ENCODE results near the gene EEF2KMT. TPM values are rescaled to one million over a fixed set of nuclear protein-coding genes. Genes with fewer than 3 reads are reported as not detected.

EEF2KMT gene
- total RNA-seq, 1 experiment from 2014 or later, result 16.6 TPM

DNA sequence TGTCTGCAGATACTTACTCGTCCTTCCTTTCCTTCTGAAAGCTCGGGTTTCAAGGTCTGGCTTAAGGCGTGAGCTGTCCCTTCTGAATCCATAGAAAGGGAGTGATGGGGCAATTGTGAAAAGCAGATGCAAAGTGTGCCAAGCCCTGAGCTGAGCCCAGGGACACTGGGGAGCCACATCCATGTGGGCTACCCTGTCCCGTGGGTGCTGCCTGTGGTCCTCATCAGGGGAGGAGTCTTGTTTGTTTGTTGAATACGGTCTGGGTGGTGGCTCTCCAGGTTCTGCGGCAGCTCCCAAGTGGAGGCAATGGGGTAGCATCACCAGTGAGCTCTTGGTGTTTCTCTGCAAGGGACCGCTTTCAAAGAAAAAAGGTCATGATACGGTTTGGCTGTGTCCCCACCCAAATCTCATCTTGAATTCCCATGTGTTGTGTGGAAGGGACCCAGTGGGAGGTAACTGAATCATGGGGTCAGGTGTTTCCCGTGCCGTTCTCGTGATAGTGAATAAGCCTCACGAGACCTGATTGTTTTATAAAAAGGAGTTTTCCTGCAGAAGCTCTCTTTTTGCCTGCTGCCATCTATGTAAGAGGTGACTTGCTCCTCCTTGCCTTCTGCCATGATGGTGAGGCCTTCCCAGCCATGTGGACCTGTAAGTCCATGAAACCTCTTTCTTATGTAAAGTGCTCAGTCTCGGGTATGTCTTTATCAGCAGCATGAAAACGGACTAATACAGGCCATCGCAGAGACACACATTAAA, 27.0 kb downstream of the EEF2KMT start:
- DNase-seq, result no peak
- Histone ChIP-seq H4K20me1 (ENCODE audit: insufficient read depth, low read depth, low read length) (no peaks in the 10 kb centered on the region), H3K4me3 (ENCODE audit: low read length) (no peak overlapping the region), H3K79me2 (ENCODE audit: low read length) (peaks cover 26% of the 10 kb centered on the region), H3K27me3 (ENCODE audit: low read length) (no peaks in the 10 kb centered on the region), H2AFZ (ENCODE audit: low read length) (0 out of 2 replicates have a peak overlapping the region, but pooled peaks have one; percentile 70), H3K4me1 (ENCODE audit: low read length) (peaks cover 18% of the 10 kb centered on the region), H3K9ac (ENCODE audit: low read length) (no peak overlapping the region), H3K27ac (ENCODE audit: low read length) (no peak overlapping the region), H3K36me3 (ENCODE audit: insufficient read depth, low read length) (peaks cover 4% of the 10 kb centered on the region; the same call in 1 of the 2 replicates), H3K9me2 (replicated peaks; ENCODE audit: insufficient read depth, low read length) (no peaks in the 10 kb centered on the region), H3K4me2 (ENCODE audit: low read depth, low read length, poor library complexity, severe bottlenecking) (no peak overlapping the region), H3K9me3 (ENCODE audit: low read length) (no peaks in the 10 kb centered on the region)

DNA sequence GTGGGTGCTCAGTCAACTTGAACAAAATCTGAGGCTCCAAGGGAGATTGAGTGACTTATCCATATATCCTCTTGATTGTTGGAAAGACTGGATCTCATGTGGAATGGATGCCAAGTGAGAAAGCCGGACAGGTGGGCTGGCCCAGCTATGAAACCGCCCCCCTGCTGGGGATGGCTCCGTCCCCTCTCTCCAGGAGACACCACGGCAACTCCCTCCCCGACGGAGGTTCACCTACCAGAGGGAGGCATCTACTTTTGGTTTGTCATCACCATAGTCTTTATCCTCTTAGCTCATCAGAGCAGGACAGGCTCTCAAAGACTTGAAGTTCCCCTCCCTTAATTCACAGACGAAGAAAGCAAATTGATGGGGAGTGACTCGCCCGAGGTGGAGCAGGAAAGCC, 27.7 kb downstream of the EEF2KMT start:
- Histone ChIP-seq H3K79me2 (ENCODE audit: low read length) (peaks cover 26% of the 10 kb centered on the region), H3K9ac (ENCODE audit: low read length) (no peak overlapping the region), H3K36me3 (ENCODE audit: insufficient read depth, low read length) (no peaks in the 10 kb centered on the region), H3K9me2 (replicated peaks; ENCODE audit: insufficient read depth, low read length) (no peaks in the 10 kb centered on the region), H3K9me3 (ENCODE audit: low read length) (no peaks in the 10 kb centered on the region), H4K20me1 (ENCODE audit: insufficient read depth, low read depth, low read length) (no peaks in the 10 kb centered on the region), H3K4me3 (ENCODE audit: low read length) (no peak overlapping the region), H3K27me3 (ENCODE audit: low read length) (no peaks in the 10 kb centered on the region), H3K4me1 (ENCODE audit: low read length) (peaks cover 18% of the 10 kb centered on the region), H3K27ac (ENCODE audit: low read length) (no peak overlapping the region), H2AFZ (ENCODE audit: low read length) (no peak overlapping the region), H3K4me2 (ENCODE audit: low read depth, low read length, poor library complexity, severe bottlenecking) (no peak overlapping the region)
- no peak for DNase-seq

- Histone ChIP-seq H2AFZ (ENCODE audit: low read length) (no peak overlapping the region), H3K4me2 (ENCODE audit: low read depth, low read length, poor library complexity, severe bottlenecking) (no peak overlapping the region), H3K27ac (ENCODE audit: low read length) (no peak overlapping the region), H3K9ac (ENCODE audit: low read length) (no peak overlapping the region), H3K9me3 (ENCODE audit: low read length) (no peaks in the 10 kb centered on the region), H3K4me1 (ENCODE audit: low read length) (peaks cover 18% of the 10 kb centered on the region), H3K79me2 (ENCODE audit: low read length) (peaks cover 18% of the 10 kb centered on the region), H3K27me3 (ENCODE audit: low read length) (no peaks in the 10 kb centered on the region), H3K36me3 (ENCODE audit: insufficient read depth, low read length) (no peaks in the 10 kb centered on the region), H4K20me1 (ENCODE audit: insufficient read depth, low read depth, low read length) (no peaks in the 10 kb centered on the region), H3K9me2 (replicated peaks; ENCODE audit: insufficient read depth, low read length) (no peaks in the 10 kb centered on the region), H3K4me3 (ENCODE audit: low read length) (no peak overlapping the region)
- DNase-seq, result no peak
Measured at GRCh38 chr16:5069048-5069447, 28.5 kb downstream of the EEF2KMT start.

DNA sequence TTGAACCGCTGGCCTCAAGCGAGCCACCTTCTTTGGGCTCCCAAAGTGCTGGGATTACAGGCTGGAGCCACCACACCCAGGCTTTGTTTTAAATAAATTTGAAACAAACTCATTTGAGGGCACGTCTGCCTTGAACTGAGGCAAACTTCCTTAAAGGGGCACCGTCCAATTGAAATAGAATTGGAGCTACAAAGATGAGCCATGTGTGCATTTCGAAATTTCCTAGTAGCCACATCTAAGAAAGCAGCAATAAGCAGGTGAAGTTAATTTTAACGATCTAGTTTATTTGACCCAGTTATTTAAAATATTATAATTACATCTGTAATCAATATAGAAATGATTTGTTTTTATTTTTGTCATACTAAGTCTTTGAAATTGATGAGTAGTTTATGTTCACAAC, 31.1 kb downstream of the EEF2KMT start:
- H3K4me1 ChIP-seq (ENCODE audit: low read length), result peaks cover 11% of the 10 kb centered on the region
- no peak overlapping the region for H3K27ac ChIP-seq (ENCODE audit: low read length)
- H3K9me2 ChIP-seq (replicated peaks; ENCODE audit: insufficient read depth, low read length), result no peaks in the 10 kb centered on the region
- no peak overlapping the region for H3K4me3 ChIP-seq (ENCODE audit: low read length)
- no peaks in the 10 kb centered on the region for H3K79me2 ChIP-seq (ENCODE audit: low read length)
- H2AFZ ChIP-seq (ENCODE audit: low read length), result no peak overlapping the region
- H3K4me2 ChIP-seq (ENCODE audit: low read depth, low read length, poor library complexity, severe bottlenecking), result no peak overlapping the region
- no peaks in the 10 kb centered on the region for H3K27me3 ChIP-seq (ENCODE audit: low read length)
- no peak for DNase-seq
- H3K36me3 ChIP-seq (ENCODE audit: insufficient read depth, low read length), result no peaks in the 10 kb centered on the region
- no peaks in the 10 kb centered on the region for H3K9me3 ChIP-seq (ENCODE audit: low read length)
- H4K20me1 ChIP-seq (ENCODE audit: insufficient read depth, low read depth, low read length), result no peaks in the 10 kb centered on the region
- no peak overlapping the region for H3K9ac ChIP-seq (ENCODE audit: low read length)

DNA sequence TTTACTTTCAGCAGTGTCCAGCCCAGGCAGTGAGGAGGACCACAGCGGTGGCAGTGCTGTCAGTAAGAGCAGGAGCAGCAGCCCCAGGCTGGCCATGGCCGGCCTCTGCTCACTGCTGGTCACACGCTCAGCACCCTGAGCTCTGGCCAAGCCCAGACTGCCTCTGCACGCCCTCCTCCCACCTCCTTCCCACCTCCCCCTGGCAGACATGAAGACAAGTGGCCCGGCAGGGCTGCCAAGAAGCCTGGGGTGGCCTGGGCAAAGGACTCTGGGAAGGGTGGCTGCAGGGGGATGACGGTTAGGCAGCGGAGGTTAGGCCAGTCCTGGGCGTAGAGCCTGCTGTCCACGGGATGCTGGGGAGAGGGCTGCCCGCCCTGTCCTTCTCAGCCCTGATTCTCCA, 31.8 kb downstream of the EEF2KMT start, which contains the start of gene C16orf89:
Gene C16orf89, minus strand, starts transcription at position 144 of the 400 bp plus-strand sequence. Its CDS starts 48 bp downstream, at position 96.
- Histone ChIP-seq H3K9ac (ENCODE audit: low read length) (no peak within 1 kb of the TSS), H3K79me2 (ENCODE audit: low read length) (no peaks in the 10 kb centered on the region), H3K27me3 (ENCODE audit: low read length) (no peaks in the 10 kb centered on the region), H3K4me3 (ENCODE audit: low read length) (no peak within 1 kb of the TSS), H3K4me1 (ENCODE audit: low read length) (peaks cover 6% of the 10 kb centered on the region; the same call in 1 of the 2 replicates), H3K36me3 (ENCODE audit: insufficient read depth, low read length) (no peaks in the 10 kb centered on the region), H3K27ac (ENCODE audit: low read length) (no peak within 1 kb of the TSS), H2AFZ (ENCODE audit: low read length) (no peak within 1 kb of the TSS), H3K9me2 (replicated peaks; ENCODE audit: insufficient read depth, low read length) (no peaks in the 10 kb centered on the region), H3K4me2 (ENCODE audit: low read depth, low read length, poor library complexity, severe bottlenecking) (no peak within 1 kb of the TSS), H3K9me3 (ENCODE audit: low read length) (no peaks in the 10 kb centered on the region), H4K20me1 (ENCODE audit: insufficient read depth, low read depth, low read length) (no peaks in the 10 kb centered on the region)
- DNase-seq, result no peak

DNA sequence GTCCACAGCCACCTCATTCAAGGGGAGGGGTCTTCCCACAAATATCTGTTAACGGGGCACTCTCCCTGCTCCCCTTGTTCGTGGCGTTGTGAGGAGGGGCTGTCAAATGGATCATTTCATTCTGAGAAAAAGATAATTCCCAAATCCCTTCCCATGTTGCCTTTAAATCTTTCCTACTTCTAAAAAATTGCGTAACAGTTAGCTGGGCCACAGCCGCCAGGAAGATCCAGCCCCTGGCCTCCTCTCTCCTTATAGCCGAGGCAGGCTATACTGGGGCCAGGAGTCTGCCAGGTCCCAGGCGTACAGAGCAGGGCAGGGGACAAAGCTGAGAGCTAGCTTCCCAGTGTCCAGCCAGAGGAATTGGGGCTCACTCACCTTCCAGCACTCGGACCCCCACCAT, 32.3 kb downstream of the EEF2KMT start:
- no peak overlapping the region for H3K27ac ChIP-seq (ENCODE audit: low read length)
- no peak overlapping the region for H3K9ac ChIP-seq (ENCODE audit: low read length)
- no peak overlapping the region for H3K4me3 ChIP-seq (ENCODE audit: low read length)
- H2AFZ ChIP-seq (ENCODE audit: low read length), result no peak overlapping the region
- H3K79me2 ChIP-seq (ENCODE audit: low read length), result no peaks in the 10 kb centered on the region
- H3K4me2 ChIP-seq (ENCODE audit: low read depth, low read length, poor library complexity, severe bottlenecking), result no peak overlapping the region
- no peaks in the 10 kb centered on the region for H3K9me2 ChIP-seq (replicated peaks; ENCODE audit: insufficient read depth, low read length)
- H4K20me1 ChIP-seq (ENCODE audit: insufficient read depth, low read depth, low read length), result no peaks in the 10 kb centered on the region
- H3K27me3 ChIP-seq (ENCODE audit: low read length), result no peaks in the 10 kb centered on the region
- H3K36me3 ChIP-seq (ENCODE audit: insufficient read depth, low read length), result no peaks in the 10 kb centered on the region
- peaks cover 6% of the 10 kb centered on the region; the same call in 1 of the 2 replicates for H3K4me1 ChIP-seq (ENCODE audit: low read length)
- no peak for DNase-seq
- H3K9me3 ChIP-seq (ENCODE audit: low read length), result no peaks in the 10 kb centered on the region

- no peak overlapping the region for H3K9ac ChIP-seq (ENCODE audit: low read length)
- no peak overlapping the region for H3K4me3 ChIP-seq (ENCODE audit: low read length)
- H3K9me3 ChIP-seq (ENCODE audit: low read length), result no peaks in the 10 kb centered on the region
- H4K20me1 ChIP-seq (ENCODE audit: insufficient read depth, low read depth, low read length), result no peaks in the 10 kb centered on the region
- H3K4me1 ChIP-seq (ENCODE audit: low read length), result peaks cover 6% of the 10 kb centered on the region; the same call in 1 of the 2 replicates
- H3K79me2 ChIP-seq (ENCODE audit: low read length), result no peaks in the 10 kb centered on the region
- H2AFZ ChIP-seq (ENCODE audit: low read length), result no peak overlapping the region
- H3K27me3 ChIP-seq (ENCODE audit: low read length), result no peaks in the 10 kb centered on the region
- DNase-seq, result no peak
- no peak overlapping the region for H3K4me2 ChIP-seq (ENCODE audit: low read depth, low read length, poor library complexity, severe bottlenecking)
- no peaks in the 10 kb centered on the region for H3K36me3 ChIP-seq (ENCODE audit: insufficient read depth, low read length)
- H3K9me2 ChIP-seq (replicated peaks; ENCODE audit: insufficient read depth, low read length), result no peaks in the 10 kb centered on the region
- no peak overlapping the region for H3K27ac ChIP-seq (ENCODE audit: low read length)
Measured at GRCh38 chr16:5064915-5065314, 32.7 kb downstream of the EEF2KMT start.

DNA sequence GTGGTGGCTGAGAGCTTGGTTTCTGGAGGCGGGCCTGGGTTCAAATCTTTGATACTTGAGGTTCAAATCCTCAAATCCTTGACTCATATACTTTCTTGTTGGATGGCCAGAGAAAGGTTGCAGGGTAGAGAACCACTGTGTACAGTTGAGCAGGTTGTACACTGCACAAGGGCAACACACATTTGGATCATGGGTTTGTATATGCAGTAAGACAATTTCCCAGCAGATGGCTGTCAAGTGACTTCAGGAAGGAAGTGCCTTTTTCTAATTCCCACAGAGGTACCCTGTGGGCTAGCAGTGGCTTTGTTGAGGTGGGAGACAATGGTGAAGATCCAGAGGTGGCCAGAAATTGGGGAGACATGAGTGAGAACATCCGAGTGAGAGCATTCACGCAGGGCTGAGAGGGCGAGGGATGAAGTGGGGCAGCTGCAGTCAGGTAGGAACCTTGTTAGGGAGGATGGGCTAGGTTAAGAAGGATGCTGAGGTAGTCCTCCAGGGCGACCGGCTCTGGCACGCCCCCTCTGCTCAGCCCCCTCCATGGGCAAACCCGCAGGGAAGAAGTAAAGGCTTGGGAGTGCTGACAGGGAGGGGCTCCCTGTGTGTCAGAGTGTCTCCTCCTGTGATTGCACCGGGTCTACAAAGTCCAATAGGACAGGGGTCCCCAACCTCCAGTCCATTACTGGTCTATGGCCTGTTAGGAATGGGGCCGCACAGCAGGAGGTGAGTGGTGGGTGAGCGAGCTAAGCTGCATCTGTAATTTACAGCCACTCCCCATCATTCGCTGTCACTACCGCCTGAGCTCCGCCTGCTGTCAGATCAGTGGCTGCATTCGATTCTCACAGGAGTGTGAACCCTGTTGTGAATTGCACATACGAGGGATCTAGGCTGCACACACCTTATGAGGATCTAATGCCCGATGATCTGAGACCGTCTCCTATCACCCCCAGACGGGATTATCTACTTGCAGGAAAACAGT, 34.5 kb downstream of the EEF2KMT start:
- Histone ChIP-seq H3K9ac (ENCODE audit: low read length) (no peak overlapping the region), H3K27ac (ENCODE audit: low read length) (no peak overlapping the region), H3K4me1 (ENCODE audit: low read length) (peaks cover 6% of the 10 kb centered on the region; the same call in 1 of the 2 replicates), H4K20me1 (ENCODE audit: insufficient read depth, low read depth, low read length) (no peaks in the 10 kb centered on the region), H3K4me2 (ENCODE audit: low read depth, low read length, poor library complexity, severe bottlenecking) (no peak overlapping the region), H3K9me3 (ENCODE audit: low read length) (no peaks in the 10 kb centered on the region), H2AFZ (ENCODE audit: low read length) (no peak overlapping the region), H3K27me3 (ENCODE audit: low read length) (no peaks in the 10 kb centered on the region), H3K79me2 (ENCODE audit: low read length) (no peaks in the 10 kb centered on the region), H3K4me3 (ENCODE audit: low read length) (no peak overlapping the region), H3K36me3 (ENCODE audit: insufficient read depth, low read length) (no peaks in the 10 kb centered on the region), H3K9me2 (replicated peaks; ENCODE audit: insufficient read depth, low read length) (no peaks in the 10 kb centered on the region)
- DNase-seq, result no peak
